HG03571 (cell line): ENCODE data around the gene TTLL10.
"Not testable (repeated sequence)": the region's sequence is repeated elsewhere in the genome, so short reads cannot be mapped to it uniquely, and the experiment has no call there.

Source experiments
- ATAC-seq: cut with Tn5 transposase; IDR thresholded peaks from one replicate; pipeline ENCODE4 v1.9.1; 2021; ENCODE audit not compliant: unreplicated experiment

Gene TTLL10

DNA sequence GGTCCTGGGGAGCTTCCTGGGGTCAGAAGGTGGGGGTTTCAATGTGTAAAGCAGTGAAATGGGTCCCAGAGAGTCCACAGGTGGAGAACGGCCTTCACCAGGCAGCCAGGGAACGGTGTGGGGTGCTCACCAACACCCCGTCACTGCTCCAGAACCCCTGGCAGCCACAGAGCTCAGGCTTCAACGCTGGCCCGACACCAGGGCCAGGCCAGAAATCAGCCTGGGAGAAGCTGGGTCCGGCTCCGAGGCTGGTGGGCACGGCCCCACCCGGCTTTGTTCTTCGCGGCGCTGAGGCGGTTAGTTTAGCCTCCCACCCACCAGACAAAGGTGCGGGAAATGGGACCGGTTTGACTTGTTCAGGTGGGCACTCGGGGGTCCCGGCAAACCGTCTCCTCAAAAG is 33.0 kb upstream of the TTLL10 start:
- ATAC-seq: no peak

- no peak for ATAC-seq
Observed at GRCh38 chr1:1141244-1141910, 32.3 kb upstream of the TTLL10 start.

DNA sequence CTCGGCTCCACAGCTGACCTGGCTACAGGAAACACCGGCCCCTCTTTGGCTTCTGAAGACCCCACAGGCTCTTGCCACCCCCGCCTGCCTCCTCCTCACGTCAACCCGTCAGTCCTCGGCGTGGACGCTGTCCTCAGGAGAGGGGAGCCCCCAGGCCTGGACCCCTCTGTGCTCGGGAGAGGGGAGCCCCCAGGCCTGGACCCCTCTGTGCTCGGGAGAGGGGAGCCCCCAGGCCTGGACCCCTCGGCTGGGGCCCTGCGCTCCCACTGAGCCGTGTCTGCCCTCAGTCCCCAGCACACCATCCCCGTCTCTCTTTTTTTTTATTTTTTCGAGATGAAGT is 31.8 kb upstream of the TTLL10 start:
- no peak for ATAC-seq

GRCh38 chr1:1142352-1142751 is 31.3 kb upstream of the TTLL10 start:
- ATAC-seq: not testable (repeated sequence)

GRCh38 chr1:1142844-1143243 is 30.8 kb upstream of the TTLL10 start:
- no peak for ATAC-seq

DNA sequence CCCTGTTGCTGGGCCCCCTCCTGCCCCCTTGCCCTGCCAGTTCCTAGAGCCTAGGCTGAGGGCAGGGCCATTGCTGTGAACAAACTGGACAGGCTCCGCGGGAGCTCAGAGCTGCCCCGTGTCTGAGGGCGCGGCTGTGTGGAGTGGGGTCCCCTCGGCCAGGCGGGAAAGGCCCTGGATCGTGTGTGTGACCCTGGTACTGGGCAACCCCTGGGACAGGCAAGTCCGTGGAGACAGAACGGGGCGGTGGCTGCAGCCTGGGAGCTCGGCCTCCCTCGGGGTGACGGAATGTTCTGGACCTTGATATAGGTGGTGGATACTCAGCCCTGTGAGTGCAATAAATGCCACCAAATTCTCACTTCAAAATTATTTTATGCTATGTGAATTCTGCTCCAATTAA is 30.0 kb upstream of the TTLL10 start:
- ATAC-seq: no peak

GRCh38 chr1:1144122-1144842 is 29.4 kb upstream of the TTLL10 start:
- ATAC-seq: no peak

DNA sequence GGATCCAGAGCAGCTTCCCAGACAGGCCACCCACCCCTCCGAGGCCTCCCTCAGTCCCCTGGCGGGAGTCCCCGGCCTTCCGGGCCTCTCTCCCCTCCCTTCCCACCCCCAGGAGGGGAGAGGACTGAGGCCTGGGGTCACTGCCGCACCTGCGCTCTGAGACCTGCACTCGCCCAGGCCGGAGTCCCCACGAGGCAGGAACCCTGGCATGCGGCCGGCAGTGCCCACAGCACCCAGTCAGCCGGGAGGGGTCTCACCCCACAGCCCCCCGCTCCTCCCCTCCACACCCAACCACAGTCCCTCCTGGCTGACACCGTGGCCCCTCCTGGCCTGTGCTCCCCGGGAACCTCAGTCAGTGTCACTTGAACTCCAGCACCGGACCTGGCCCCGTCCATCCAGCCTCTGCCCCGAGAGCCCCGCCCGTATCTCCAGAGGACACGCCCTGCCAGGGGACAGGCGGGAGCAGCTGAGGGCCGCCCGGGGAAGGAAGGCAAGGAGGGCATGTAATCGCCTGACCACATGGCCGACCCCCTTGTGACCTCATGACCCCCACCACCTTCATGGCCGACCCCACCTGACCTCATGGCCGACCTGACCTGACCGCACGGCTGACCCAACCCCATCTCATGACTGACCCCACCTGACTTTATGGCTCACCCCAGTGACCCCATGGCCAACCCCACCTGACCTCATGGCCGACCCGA is 28.7 kb upstream of the TTLL10 start:
- no peak for ATAC-seq

DNA sequence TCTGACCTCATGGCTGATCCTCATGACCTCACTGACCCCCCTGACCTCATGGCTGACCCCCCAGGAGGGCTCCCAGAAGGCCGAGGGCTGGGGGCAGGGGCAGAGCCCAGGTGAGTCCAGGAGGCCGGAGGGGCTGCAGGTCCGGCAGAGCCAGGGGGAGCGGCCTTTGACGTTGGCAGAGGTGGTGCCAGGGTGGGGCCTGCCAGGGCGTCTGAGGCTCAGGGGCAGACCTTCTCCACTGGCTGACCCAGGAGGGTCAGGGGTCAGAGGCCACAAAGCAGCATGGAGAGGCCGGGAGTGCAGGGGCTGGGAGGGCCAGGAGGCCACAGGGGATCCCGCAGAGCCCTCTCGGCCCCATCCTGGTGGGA is 28.1 kb upstream of the TTLL10 start:
- ATAC-seq: no peak

- ATAC-seq: no peak
Observed at GRCh38 chr1:1146026-1146425, 27.7 kb upstream of the TTLL10 start.

- ATAC-seq: no peak
Observed at GRCh38 chr1:1146596-1146995, 27.1 kb upstream of the TTLL10 start.

DNA sequence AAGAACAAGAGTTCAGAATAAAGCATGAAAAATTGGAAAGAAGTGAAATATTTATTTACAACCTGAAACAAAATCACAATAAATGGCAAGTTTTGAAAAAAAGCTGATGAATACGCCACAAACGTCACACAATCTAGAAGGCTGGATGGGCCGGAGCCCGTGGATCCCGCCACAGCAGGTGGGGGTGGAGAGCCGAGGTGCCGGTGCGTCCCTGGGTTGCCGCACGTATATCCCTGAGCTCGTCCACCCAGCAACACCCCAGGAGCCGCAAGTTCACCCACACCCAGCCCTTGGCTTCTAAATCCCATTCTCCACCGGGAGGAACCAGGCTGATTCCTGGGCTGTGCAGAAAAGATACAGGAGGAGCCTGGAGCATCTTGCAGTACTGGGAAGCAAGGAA is 25.6 kb upstream of the TTLL10 start:
- ATAC-seq: no peak

DNA sequence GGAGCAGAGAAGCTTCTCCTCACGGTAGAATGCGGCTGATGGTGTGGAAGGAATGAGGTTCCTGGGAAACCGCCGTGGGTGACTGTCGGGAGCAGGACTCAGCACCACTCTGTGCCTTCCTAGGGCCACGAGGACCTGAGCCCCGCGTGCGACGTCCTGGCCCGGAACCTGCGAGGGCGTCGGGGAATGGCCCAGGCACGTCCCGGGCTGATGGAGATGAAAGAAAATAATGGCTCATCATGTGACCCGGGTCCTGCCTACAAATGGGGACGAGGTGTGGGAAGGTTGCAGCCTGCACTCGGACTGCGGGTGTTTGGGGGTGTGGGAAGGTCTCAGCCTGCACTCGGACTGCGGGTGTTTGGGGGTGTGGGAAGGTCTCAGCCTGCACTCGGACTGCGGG is 25.1 kb upstream of the TTLL10 start:
- ATAC-seq: no peak

GRCh38 chr1:1149416-1149815 is 24.3 kb upstream of the TTLL10 start:
- no peak for ATAC-seq

DNA sequence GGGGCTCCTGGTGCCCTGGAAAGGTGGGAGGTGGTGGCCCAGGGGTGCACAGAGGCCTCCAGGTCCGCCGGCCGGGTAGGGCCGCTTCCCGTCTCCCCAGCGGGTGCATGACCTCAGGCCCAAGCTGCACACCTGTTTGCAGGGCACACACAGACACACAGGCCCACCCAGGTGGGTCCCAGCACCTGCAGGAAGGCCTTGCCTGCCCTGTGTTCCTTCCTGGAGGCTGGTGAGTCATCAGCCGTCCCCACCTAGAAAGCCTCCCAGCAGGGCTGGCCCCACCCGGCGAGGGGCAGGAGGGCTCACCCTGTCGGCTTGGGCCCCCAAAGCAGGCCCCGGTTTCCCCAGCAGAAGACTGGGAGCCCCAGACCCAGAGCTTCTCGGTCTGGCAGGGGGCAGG is 23.6 kb upstream of the TTLL10 start:
- ATAC-seq: no peak

GRCh38 chr1:1151306-1151705 is 22.4 kb upstream of the TTLL10 start:
- ATAC-seq: no peak

- ATAC-seq: not testable (repeated sequence)
Observed at GRCh38 chr1:1152431-1152830, 21.2 kb upstream of the TTLL10 start.

DNA sequence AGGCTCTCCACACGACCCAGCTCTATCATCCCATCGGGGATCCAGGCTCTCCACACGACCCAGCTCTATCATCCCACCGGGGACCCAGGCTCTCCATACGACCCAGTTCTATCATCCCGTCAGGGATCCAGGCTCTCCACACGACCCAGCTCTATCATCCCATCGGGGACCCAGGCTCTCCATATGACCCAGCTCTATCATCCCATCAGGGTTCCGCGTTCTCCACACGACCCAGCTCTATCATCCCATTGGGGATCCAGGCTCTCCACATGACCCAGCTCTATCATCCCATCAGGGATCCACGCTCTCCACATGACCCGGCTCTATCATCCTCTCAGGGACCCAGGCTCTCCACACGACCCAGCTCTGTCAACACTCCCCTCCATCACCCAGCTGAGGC is 20.5 kb upstream of the TTLL10 start:
- ATAC-seq: not testable (repeated sequence)

DNA sequence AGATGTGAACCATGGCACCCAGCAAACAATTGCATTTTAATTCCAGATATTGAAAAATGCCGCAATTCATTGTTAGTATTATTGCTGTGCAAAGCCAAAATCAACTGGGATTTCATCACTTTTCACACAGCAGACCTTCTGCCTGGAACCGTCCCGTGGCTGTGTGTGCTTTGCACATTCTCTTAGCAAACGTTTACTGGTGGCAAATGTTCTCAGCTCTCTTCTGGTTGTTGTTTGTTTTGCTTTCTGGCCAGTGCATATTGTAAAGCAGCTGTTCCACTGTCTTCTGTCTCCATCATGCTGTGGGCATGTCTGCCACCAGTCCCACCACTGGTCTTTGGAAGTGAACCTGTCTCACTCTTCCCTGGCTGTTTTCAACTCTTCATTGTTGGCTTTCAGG is 19.8 kb upstream of the TTLL10 start:
- ATAC-seq: no peak

GRCh38 chr1:1155258-1155657 is 18.4 kb upstream of the TTLL10 start:
- ATAC-seq: no peak

DNA sequence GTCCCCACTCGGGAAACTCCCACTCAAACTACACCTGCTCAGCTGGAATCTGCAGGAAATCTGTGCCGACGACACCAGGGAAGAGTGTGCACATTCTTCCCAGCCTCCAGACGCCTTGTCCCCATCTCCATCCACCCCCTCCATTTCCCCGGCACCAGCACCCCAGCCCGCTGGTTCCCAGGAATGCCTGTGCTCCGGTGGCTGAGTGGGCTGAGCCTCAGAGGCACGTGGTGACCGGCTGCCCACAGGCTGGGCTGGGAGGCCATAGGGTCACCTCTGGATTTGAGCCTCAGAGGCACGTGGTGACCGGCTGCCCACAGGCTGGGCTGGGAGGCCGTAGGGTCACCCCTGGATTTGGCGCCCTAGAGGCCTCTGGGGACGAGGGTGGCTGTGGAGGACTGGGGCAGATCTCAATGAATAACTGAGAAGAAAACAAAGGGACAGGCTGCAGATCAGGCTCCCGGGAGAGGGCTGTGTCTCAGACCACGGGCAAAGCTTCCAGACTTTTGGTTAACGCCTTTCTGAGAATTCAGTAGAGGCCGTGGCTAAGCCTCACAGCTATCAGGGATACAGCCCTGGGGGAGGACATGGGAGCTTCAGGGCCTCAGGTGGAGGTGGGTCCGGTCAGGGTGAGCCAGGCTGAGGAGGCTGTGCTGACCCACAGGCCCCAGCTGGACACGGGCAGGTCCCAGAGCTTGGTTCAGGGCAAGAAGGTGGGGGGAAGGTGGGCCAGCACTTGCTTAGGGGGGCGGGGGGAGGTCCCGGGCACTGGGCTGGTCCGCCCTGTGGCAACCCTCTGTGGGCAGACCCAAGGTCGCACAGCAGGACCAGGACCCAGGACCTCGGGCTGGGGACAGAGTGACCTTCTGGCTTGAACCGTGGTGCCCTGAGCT is 17.3 kb upstream of the TTLL10 start:
- no peak for ATAC-seq

DNA sequence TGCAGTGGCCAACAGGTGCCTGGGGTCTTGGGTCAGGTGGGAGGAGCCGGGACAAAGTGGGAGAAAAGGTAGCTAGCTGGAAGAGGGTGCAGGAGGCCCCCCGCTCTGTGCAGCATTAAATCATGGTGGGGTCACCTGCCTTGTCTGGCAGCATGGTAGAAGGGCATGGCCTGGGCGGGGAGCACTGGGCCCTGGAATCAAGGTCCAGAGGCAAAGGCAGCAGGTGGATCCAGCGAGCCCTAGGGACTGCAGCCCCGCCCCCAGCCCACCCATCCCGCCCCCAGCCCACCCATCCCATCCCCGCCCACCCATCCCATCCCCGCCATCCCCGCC is 16.7 kb upstream of the TTLL10 start:
- ATAC-seq: no peak
